ENCODE results near the gene LRP1B. TPM values are rescaled to one million over a fixed set of nuclear protein-coding genes. Genes with fewer than 3 reads are reported as not detected.

LRP1B gene
- total RNA-seq, 3 donors from 2014 or later, result not detected

DNA sequence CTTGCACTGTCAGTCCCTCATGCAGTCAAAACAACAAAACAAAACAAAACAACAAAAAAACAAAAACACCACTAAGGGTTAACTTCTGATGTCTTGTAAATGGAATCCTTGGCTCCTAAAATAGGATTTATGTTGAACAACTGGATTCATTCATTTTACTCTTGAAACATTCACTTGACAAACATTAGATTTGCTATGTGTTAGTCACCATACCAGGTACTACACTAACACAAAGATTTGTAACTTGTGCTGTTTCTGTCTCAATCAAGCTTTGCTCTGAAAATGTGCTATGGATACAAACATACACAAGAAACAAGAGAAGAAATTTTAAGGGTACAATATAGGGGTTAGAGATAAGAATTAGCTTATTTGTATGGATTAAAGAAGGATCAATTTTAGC, 812.8 kb downstream of the LRP1B start:
- Mint-ChIP-seq H3K4me3 (no peak overlapping the region), H3K4me1 (ENCODE audit: low read depth) (no peaks in the 10 kb centered on the region), H3K27me3 (ENCODE audit: low read depth) (no peaks in the 10 kb centered on the region), H3K9me3 (peaks cover 9% of the 10 kb centered on the region), H3K36me3 (ENCODE audit: insufficient read depth) (no peaks in the 10 kb centered on the region)
- DNase-seq (no peak), ATAC-seq (no peak)

DNA sequence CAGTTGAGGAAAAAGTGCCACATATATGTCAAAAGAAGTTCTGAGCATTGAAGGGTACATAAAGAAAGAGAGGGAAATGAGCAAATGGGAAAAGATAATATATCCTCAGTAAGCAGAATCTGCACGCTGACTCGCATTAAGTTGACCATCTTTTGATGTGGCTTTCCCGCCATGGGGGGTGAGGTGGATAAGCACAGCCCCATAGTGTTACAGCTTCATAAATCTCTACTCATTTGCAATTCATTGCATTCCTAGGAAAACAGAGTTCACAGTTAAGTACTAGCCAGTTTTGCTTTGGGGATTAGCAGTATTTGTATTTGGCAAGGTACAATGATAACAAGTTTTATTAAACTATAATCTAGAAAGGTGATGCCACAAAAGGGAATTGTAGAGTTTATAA, 814.2 kb downstream of the LRP1B start:
- ATAC-seq, result no peak
- no peak for DNase-seq
- Mint-ChIP-seq H3K36me3 (ENCODE audit: insufficient read depth) (no peaks in the 10 kb centered on the region), H3K4me1 (ENCODE audit: low read depth) (no peaks in the 10 kb centered on the region), H3K27me3 (ENCODE audit: low read depth) (no peaks in the 10 kb centered on the region), H3K9me3 (peaks cover 13% of the 10 kb centered on the region), H3K4me3 (no peak overlapping the region)

DNA sequence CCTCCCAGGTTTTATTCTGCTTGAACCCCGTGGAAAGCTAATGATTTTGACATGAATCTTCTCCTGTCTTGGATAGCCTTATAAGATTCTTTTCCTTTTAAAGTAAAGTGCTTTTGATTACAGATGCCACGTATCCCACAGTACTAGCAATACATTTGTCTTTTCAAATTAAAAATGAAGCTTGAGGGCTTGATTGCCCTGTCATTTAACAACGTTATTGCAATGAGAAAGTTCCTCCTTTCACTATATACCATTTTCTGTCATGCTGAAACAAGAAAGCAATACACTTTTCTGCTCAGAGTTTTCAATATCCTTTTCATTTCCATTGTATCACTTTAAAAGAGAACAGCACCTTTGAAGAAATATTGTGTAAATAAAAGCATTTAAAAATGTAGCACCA, 814.7 kb downstream of the LRP1B start:
- no peaks in the 10 kb centered on the region for H3K4me1 Mint-ChIP-seq (ENCODE audit: low read depth)
- H3K27me3 Mint-ChIP-seq (ENCODE audit: low read depth), result no peaks in the 10 kb centered on the region
- H3K4me3 Mint-ChIP-seq, result no peak overlapping the region
- H3K9me3 Mint-ChIP-seq, result peaks cover 13% of the 10 kb centered on the region
- no peak for DNase-seq
- H3K36me3 Mint-ChIP-seq (ENCODE audit: insufficient read depth), result no peaks in the 10 kb centered on the region
- ATAC-seq, result no peak

DNA sequence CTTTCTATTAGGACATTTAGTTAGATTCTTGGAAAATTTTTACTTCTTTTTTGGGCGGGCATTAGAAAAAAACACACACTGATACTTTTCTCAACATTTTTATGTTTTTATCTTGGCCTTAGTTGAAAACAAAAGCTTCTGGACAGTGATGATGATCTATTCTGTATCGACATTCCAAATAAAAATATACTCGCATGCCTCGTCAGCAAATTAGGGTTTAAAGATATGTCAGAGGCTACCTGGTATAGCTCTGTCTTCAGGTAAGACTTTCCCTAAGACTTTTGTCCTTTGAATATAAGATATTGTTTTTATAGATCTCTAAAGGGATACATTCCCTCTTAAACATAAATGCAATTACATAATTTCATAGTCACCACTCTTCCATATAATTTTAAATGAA, 816.8 kb downstream of the LRP1B start:
- no peak for ATAC-seq
- peaks cover 22% of the 10 kb centered on the region for H3K9me3 Mint-ChIP-seq
- H3K36me3 Mint-ChIP-seq (ENCODE audit: insufficient read depth), result no peaks in the 10 kb centered on the region

DNA sequence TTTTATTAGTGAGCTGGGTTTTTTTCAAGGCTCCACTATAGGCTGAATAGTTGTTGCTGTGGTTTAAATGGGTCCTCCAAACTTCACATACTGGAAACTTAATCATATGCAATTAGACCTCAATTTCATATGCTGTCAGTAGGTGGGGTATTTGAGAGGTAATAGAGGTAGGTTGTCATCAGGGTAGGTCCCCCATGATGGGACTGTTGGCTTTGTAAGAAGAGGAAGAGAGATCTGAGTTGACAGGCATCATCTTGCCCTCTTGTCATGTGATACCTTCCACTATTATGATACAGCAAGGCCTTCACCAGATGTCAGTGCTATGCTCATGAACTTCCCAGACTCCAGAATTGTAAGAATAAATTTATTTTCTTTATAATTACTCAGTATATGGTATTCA, 819.4 kb downstream of the LRP1B start:
- H3K36me3 Mint-ChIP-seq (ENCODE audit: insufficient read depth), result no peaks in the 10 kb centered on the region
- H3K9me3 Mint-ChIP-seq, result peaks cover 20% of the 10 kb centered on the region
- H3K27me3 Mint-ChIP-seq (ENCODE audit: low read depth), result no peaks in the 10 kb centered on the region
- H3K4me1 Mint-ChIP-seq (ENCODE audit: low read depth), result no peaks in the 10 kb centered on the region
- no peak overlapping the region for H3K4me3 Mint-ChIP-seq
- no peak for ATAC-seq
- no peak for DNase-seq

More for the DNA sequence above, 816.8 kb downstream of the LRP1B start:
- H3K27me3 Mint-ChIP-seq (ENCODE audit: low read depth), result no peaks in the 10 kb centered on the region
- no peak overlapping the region for H3K4me3 Mint-ChIP-seq
- no peaks in the 10 kb centered on the region for H3K4me1 Mint-ChIP-seq (ENCODE audit: low read depth)
- no peak for DNase-seq

DNA sequence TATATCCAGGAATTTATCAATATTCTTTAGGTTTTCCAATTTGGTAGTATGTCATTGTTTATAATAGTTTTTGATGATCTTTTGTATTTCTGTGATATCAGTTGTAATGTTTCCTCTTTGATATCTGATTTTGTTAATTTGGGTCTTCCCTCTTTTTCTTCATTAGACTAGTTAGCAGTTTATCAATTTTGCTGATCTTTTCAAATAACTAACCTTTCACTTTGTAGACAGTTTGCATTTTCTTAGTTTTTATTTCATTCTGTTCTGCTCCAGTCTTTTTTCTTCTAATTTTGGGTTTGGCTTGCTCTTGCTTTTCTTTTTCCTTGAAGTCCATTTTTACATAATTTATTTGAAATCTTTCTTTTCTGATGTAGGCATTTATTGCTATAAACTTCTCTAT, 824.4 kb downstream of the LRP1B start:
- ATAC-seq (no peak), DNase-seq (no peak)
- Mint-ChIP-seq H3K4me3 (no peak overlapping the region), H3K4me1 (ENCODE audit: low read depth) (no peaks in the 10 kb centered on the region), H3K36me3 (ENCODE audit: insufficient read depth) (no peaks in the 10 kb centered on the region), H3K9me3 (peaks cover 16% of the 10 kb centered on the region), H3K27me3 (ENCODE audit: low read depth) (no peaks in the 10 kb centered on the region)

DNA sequence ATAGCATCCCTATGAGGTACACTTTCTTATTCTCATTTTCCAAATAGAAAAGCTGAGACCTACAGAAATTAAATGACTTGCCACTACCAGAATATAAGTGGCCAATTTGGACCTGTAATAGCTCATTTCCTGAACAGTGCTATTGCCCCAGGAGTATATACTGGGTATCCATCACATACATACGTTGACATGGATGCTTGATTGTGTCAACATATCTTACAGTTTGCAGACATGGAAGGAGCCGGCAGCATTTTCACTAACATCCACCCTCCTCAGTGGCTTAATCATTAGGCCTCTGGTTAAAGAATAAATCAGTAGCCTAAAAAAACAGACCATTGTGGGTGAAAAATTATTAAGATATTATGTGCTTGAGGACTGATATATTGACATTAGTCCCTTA, 829.3 kb downstream of the LRP1B start:
- no peak for ATAC-seq
- Mint-ChIP-seq H3K4me1 (ENCODE audit: low read depth) (no peaks in the 10 kb centered on the region), H3K27me3 (ENCODE audit: low read depth) (no peaks in the 10 kb centered on the region), H3K9me3 (peaks cover 9% of the 10 kb centered on the region), H3K36me3 (ENCODE audit: insufficient read depth) (no peaks in the 10 kb centered on the region), H3K4me3 (no peak overlapping the region)
- DNase-seq, result no peak

DNA sequence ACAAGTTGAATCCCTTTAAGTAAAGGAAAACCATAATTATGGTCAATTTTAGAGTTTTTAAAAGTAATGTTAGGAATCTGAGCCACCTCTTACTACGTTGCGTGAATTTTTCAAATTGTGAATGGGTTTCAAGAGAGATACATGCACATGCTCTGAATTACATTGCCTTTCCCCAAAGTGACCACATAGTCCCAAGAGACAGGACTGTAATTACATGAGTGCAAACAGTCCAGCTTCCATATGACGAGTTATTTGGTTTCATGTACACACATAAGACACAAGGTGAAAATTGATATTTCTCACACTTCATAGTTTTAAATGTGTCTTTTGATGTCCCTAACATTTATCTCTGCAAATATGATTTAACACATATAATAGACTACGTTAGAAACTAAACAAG, 850.8 kb downstream of the LRP1B start:
- no peaks in the 10 kb centered on the region for H3K36me3 Mint-ChIP-seq (ENCODE audit: insufficient read depth)

DNA sequence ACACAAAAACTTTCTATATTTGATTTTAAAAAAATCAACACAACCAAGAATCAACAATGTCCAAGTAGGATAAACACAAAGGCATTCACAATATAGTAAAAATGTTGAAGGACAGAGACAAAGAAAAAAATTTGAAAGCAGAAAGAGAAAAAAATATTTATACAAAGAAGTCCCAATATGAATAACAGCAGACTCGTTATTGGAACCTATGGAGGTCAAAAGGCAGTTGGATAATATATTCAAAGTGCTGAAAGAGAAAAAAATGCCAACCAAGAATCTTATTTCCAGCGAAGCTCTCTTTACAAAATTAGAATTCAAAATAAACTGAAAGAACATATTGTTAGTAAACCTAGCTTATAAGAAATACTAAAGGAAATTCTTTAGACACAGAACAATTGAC, 859.5 kb downstream of the LRP1B start:
- DNase-seq (no peak), ATAC-seq (no peak)
- H3K27me3 Mint-ChIP-seq (ENCODE audit: low read depth), result no peaks in the 10 kb centered on the region
- H3K4me1 Mint-ChIP-seq (ENCODE audit: low read depth), result no peaks in the 10 kb centered on the region
- H3K9me3 Mint-ChIP-seq, result peaks cover 16% of the 10 kb centered on the region
- no peak overlapping the region for H3K4me3 Mint-ChIP-seq
- no peaks in the 10 kb centered on the region for H3K36me3 Mint-ChIP-seq (ENCODE audit: insufficient read depth)

More for the DNA sequence above, 850.8 kb downstream of the LRP1B start:
- ATAC-seq, result no peak
- Mint-ChIP-seq H3K4me1 (ENCODE audit: low read depth) (no peaks in the 10 kb centered on the region), H3K4me3 (no peak overlapping the region), H3K9me3 (peaks cover 6% of the 10 kb centered on the region), H3K27me3 (ENCODE audit: low read depth) (no peaks in the 10 kb centered on the region)
- no peak for DNase-seq

DNA sequence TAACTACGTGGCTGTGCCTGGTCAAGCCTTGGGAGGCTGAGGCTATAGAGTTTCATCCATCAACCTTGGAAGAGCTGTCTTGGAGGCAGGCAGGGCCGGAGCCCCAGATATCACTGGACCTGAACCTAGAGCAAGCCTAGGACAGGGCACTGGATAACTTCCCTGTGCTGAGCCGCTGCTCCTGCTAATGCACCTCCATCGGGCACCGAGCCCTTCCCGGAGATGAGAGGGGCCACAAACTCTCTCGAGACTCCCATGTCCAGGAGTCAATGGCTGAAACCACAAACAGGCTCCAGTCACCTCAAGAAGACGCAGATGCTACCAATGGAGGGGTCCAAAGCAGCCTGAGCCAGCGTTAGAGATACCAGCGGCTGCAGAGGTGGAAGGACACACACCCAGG, 866.0 kb downstream of the LRP1B start:
- no peak for ATAC-seq
- H3K4me1 Mint-ChIP-seq (ENCODE audit: low read depth), result no peaks in the 10 kb centered on the region
- H3K27me3 Mint-ChIP-seq (ENCODE audit: low read depth), result no peaks in the 10 kb centered on the region
- DNase-seq, result no peak
- peaks cover 12% of the 10 kb centered on the region for H3K9me3 Mint-ChIP-seq
- no peaks in the 10 kb centered on the region for H3K36me3 Mint-ChIP-seq (ENCODE audit: insufficient read depth)
- no peak overlapping the region for H3K4me3 Mint-ChIP-seq

DNA sequence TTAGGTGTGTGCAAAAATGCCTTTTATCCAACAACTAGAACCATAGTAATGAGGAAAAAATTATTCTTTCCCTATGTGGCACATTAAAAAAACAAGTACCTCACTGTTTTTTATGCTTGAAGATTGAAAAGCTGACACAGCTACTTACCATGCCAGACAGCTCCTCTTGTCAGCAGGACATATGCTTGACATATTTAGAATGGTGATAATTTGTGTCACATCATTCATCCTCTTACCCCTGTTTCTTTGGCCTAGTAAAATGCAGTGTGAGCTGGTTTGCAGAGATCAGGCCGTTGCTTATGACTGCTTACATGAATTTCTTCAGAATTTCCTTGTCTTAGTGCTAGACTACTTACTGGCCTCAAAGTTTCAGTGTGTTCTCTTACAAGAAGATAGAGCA, 869.9 kb downstream of the LRP1B start:
- ATAC-seq (no peak), DNase-seq (no peak)
- no peaks in the 10 kb centered on the region for H3K27me3 Mint-ChIP-seq (ENCODE audit: low read depth)
- no peaks in the 10 kb centered on the region for H3K4me1 Mint-ChIP-seq (ENCODE audit: low read depth)
- H3K4me3 Mint-ChIP-seq, result no peak overlapping the region
- no peaks in the 10 kb centered on the region for H3K36me3 Mint-ChIP-seq (ENCODE audit: insufficient read depth)
- peaks cover 12% of the 10 kb centered on the region for H3K9me3 Mint-ChIP-seq

DNA sequence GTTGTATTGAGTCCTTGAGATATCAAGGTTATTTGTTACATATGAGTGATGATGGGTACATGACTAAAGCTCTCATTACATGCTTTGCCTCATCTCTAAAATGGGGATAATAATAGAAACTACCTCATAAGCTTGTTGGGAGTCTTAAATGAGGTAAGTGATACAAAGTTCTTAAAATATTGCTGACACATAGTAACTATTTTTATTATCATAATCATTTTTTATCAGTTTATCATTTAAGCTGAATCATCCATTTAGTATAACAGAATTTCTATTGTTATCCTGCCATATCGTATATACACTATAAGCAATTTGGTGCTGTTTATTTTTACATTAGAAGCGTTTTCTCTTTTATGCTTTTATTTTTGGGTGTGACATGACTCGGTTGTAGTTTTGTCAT, 871.1 kb downstream of the LRP1B start:
- no peak for DNase-seq
- Mint-ChIP-seq H3K9me3 (peaks cover 8% of the 10 kb centered on the region), H3K27me3 (ENCODE audit: low read depth) (no peaks in the 10 kb centered on the region), H3K4me1 (ENCODE audit: low read depth) (no peaks in the 10 kb centered on the region), H3K36me3 (ENCODE audit: insufficient read depth) (no peaks in the 10 kb centered on the region), H3K4me3 (no peak overlapping the region)
- no peak for ATAC-seq

DNA sequence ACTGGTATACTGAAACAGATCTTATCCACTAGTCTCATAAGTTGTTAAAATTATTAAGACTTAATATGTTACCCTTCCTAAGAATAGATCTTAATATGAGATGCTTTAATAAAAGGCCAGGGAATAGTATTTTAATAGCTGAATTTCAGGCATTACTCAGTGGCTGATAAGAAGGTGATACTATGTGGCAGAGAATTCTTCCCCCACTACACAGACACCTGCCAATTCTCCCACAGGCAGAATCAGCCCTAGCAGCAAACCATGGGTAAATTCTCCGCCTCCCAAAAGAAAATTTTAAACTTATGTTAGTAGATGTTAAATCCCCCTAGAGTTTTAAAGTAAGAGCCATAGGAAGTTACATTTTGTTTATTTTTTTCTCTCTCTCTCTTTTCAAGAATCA, 888.8 kb downstream of the LRP1B start:
- Mint-ChIP-seq H3K4me1 (ENCODE audit: low read depth) (no peaks in the 10 kb centered on the region), H3K27me3 (ENCODE audit: low read depth) (no peaks in the 10 kb centered on the region), H3K4me3 (no peak overlapping the region), H3K9me3 (peaks cover 14% of the 10 kb centered on the region), H3K36me3 (ENCODE audit: insufficient read depth) (no peaks in the 10 kb centered on the region)
- DNase-seq, result no peak
- no peak for ATAC-seq

DNA sequence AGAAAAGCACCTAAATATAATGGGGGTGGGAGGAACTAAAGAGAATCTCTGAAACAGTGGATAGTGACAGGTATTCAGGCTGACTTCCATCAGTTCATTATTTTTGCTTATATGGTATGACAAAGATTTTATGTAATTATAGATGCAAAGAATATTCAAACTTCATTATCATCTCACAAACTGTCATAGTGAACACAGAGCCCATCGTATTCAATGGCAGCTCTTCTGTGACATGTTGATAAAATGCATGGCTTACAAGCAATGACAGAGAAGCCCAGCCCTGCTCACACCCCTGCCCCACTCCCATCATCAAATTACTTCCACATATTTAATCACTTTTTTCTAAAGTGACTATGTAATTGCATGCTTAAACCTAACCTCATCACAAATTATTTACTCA, 904.3 kb downstream of the LRP1B start:
- Mint-ChIP-seq H3K36me3 (ENCODE audit: insufficient read depth) (no peaks in the 10 kb centered on the region), H3K9me3 (peaks cover 16% of the 10 kb centered on the region), H3K4me3 (no peak overlapping the region), H3K27me3 (ENCODE audit: low read depth) (no peaks in the 10 kb centered on the region), H3K4me1 (ENCODE audit: low read depth) (no peaks in the 10 kb centered on the region)
- ATAC-seq, result no peak
- no peak for DNase-seq

DNA sequence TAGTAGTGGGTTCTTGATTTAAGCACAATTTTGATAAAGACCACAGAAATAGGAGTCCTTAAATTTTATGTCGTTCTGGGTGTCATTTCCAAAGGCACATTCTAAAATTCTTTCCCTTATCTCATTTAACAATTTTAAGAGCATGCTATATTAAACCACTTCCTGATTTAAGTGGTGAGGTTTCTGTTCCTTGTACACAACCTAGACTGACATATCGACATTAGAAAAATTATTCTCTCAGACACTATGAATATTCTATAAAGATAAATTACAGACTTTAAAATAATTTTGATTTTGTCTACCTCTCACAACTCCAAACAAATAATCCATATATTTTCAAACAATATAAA, 923.8 kb downstream of the LRP1B start:
- no peak for DNase-seq

DNA sequence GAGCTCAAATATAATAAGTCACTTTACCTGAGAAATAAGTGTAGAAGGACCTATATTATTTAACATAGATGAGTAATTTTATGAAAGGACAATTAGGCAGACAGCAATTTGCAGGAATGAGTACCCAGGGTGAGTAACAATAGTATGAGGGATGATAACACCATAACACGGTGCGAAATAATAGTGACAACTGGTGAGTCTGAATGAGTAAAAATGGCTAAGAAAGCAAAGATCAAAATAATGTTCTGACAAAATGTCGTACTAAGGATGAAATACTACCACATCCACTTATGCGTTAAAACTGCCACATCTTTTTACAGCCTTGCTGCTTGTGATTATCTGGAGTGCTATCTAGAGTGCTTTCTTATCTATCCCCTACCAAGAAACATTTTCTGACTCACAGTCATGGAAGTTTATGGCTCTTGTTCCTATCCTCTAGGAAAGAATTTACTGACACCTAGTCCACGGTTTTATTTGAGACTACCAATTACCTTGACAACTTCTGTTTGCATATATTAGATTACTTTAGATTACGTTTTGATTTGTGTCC, 929.7 kb downstream of the LRP1B start:
- ATAC-seq, result no peak
- Mint-ChIP-seq H3K36me3 (ENCODE audit: insufficient read depth) (no peaks in the 10 kb centered on the region), H3K27me3 (ENCODE audit: low read depth) (no peaks in the 10 kb centered on the region), H3K4me3 (no peak overlapping the region), H3K9me3 (peaks cover 26% of the 10 kb centered on the region), H3K4me1 (ENCODE audit: low read depth) (no peaks in the 10 kb centered on the region)
- DNase-seq, result no peak

More for the DNA sequence above, 923.8 kb downstream of the LRP1B start:
- Mint-ChIP-seq H3K4me1 (ENCODE audit: low read depth) (no peaks in the 10 kb centered on the region), H3K9me3 (peaks cover 16% of the 10 kb centered on the region), H3K4me3 (no peak overlapping the region), H3K36me3 (ENCODE audit: insufficient read depth) (no peaks in the 10 kb centered on the region), H3K27me3 (ENCODE audit: low read depth) (no peaks in the 10 kb centered on the region)
- ATAC-seq, result no peak

Measured in activated T-cell treated with anti-CD3 and anti-CD28 coated beads, Interleukin-2, amount 50 U/mL, for 4 hours (primary cell).